Body of pancreas (tissue), 4 donors: ENCODE results near the gene RBM38.

Experiments used
- CTCF ChIP-seq, 7 experiments: fragments of 450-650 bp in 4 of 7; fragments of 200-600 bp in 3 of 7; sonication (generic) in 3 of 7; IDR thresholded peaks; one replicate each; pipeline ENCODE4 v1.5.1; 2016 to 2019; ENCODE audit warnings: antibody characterized with exemption in 7 of 7
- POLR2A ChIP-seq, 3 donors: fragments of 450-650 bp; IDR thresholded peaks; one replicate each; pipeline ENCODE4 v1.6.1; 2016; ENCODE audit warnings: antibody characterized with exemption in 3 of 3, mild to moderate bottlenecking in 2 of 3

DNA sequence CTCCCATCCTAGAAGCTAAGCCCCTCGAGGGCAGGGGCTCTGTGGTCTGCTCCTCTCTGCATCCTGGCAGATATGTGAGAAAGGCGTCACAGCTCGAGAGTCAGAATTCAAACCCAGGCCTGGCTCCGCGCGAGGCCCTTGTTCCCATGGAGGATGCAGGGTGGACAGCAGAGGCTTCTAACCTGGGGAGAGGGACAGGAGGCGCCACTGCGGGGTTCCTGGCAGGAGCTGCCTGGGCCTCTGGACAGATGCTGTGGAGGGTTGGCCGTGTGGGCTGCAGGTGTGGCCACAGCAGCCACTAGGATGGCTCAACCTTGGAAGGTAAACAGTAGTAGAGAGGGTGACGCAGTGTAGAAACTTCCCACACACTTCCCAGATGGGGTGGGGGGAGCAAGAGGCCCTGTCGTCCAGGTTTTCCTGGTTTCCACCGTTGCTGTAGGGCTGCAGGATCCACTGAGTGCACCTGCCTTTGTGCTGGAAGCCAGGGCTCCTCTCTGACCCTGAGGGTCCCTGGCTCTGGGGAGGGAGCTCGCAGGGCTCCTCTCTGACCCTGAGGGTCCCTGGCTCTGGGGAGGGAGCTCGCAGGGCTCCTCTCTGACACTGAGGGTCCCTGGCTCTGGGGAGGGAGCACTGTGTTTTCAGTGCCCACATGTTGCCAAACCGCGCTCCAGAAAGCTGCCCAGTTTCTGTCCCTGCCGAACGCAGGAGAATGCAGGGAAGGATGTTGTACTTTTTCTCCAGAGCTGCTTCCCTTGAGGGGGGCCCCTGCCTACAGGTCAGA, 14.2 kb downstream of the RBM38 start:
- TF ChIP-seq CTCF (IDR thresholded peaks at IDR 0.05) = no peak
- no peak for TF ChIP-seq POLR2A (IDR thresholded peaks at IDR 0.05)
